Stomach (tissue), 4 donors: ENCODE data around the gene FMN1.

Source experiments
- EP300 ChIP-seq: sonication (generic); formaldehyde crosslinking; IDR thresholded peaks from one replicate; pipeline ENCODE4 v1.6.1; 2017; ENCODE audit warnings: antibody characterized with exemption
- POLR2AphosphoS5 ChIP-seq, 3 donors: sonication (generic); formaldehyde crosslinking; IDR thresholded peaks; one replicate each; pipeline ENCODE4 v1.6.1; 2016; ENCODE audit warnings: antibody characterized with exemption in 3 of 3
- TF ChIP-seq, protein P1 (sequence below), 7 experiments: fragments of 450-650 bp in 4 of 7; fragments of 200-600 bp in 3 of 7; sonication (generic) in 3 of 7; IDR thresholded peaks; one replicate each; pipeline ENCODE4 v1.5.1; 2016 to 2019; ENCODE audit warnings: antibody characterized with exemption in 7 of 7, control low read depth in 2 of 7, mild to moderate bottlenecking in 1 of 7

DNA sequence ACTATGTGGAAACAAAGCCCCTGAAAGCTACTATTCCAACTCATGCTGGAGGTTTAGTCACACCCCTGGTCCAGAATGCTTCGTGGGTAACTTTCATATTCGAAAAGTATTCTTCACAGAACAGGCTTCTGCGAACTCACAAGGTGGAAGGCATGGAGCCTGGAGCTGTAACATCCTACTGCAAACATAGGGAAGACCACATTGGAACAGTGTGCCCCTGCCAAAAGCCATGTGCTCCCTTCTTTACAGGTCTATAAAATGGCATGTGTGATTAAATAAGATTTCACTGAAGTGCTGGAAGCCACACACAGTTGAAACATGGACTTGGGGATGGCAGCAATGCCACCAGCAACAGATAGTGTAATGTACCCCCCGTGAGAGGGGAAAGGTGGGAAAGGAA lies 370.8 kb downstream of the FMN1 start:
- TF ChIP-seq, protein P1, sequence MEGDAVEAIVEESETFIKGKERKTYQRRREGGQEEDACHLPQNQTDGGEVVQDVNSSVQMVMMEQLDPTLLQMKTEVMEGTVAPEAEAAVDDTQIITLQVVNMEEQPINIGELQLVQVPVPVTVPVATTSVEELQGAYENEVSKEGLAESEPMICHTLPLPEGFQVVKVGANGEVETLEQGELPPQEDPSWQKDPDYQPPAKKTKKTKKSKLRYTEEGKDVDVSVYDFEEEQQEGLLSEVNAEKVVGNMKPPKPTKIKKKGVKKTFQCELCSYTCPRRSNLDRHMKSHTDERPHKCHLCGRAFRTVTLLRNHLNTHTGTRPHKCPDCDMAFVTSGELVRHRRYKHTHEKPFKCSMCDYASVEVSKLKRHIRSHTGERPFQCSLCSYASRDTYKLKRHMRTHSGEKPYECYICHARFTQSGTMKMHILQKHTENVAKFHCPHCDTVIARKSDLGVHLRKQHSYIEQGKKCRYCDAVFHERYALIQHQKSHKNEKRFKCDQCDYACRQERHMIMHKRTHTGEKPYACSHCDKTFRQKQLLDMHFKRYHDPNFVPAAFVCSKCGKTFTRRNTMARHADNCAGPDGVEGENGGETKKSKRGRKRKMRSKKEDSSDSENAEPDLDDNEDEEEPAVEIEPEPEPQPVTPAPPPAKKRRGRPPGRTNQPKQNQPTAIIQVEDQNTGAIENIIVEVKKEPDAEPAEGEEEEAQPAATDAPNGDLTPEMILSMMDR (IDR thresholded peaks at IDR 0.05), result no peak
- TF ChIP-seq POLR2AphosphoS5 (IDR thresholded peaks at IDR 0.05) (no peak), EP300 (no peak)
